Measurements from ENCODE around the gene RPS29.

The RPS29 gene

GRCh38 chr14:49551569-49551968 is 34.6 kb downstream of the RPS29 start:
- no peak for DNase-seq (ENCODE audit: low read depth in 2 of 2, low spot score in 1 of 2)

GRCh38 chr14:49550286-49551184 is 35.6 kb downstream of the RPS29 start:
- DNase-seq (ENCODE audit: low read depth in 2 of 2, low spot score in 1 of 2), result no peak

GRCh38 chr14:49549881-49550280 is 36.3 kb downstream of the RPS29 start:
- DNase-seq (ENCODE audit: low read depth in 2 of 2, low spot score in 1 of 2), result no peak

GRCh38 chr14:49549446-49549845 is 36.7 kb downstream of the RPS29 start:
- DNase-seq (ENCODE audit: low read depth in 2 of 2, low spot score in 1 of 2), result no peak

- DNase-seq (ENCODE audit: low read depth in 2 of 2, low spot score in 1 of 2), result no peak
Observed at GRCh38 chr14:49546766-49547165, 39.4 kb downstream of the RPS29 start.

- no peak for DNase-seq (ENCODE audit: low read depth in 2 of 2, low spot score in 1 of 2)
Observed at GRCh38 chr14:49545716-49546115, 40.5 kb downstream of the RPS29 start.

- DNase-seq (ENCODE audit: low read depth in 2 of 2, low spot score in 1 of 2), result no peak
Observed at GRCh38 chr14:49545071-49545470, 41.1 kb downstream of the RPS29 start.

GRCh38 chr14:49541049-49541448 is 45.1 kb downstream of the RPS29 start:
- DNase-seq (ENCODE audit: low read depth in 2 of 2, low spot score in 1 of 2), result no peak

- DNase-seq (ENCODE audit: low read depth in 2 of 2, low spot score in 1 of 2), result no peak
Observed at GRCh38 chr14:49538852-49539251, 47.3 kb downstream of the RPS29 start.
